Epithelial cell of esophagus (primary cell): Measurements from ENCODE around the gene SDF2.

ENCODE experiments used
- DNase-seq: peaks from one replicate; pipeline ENCODE4 v3.0.0; 2010; ENCODE audit warnings: low read depth
- H3K4me3 ChIP-seq: 2 replicates; pipeline ENCODE4 v1.5.1; 2011; ENCODE audit warnings: mild to moderate bottlenecking, low read length, control low read depth
- CTCF ChIP-seq: IDR thresholded peaks from 2 replicates; pipeline ENCODE4 v1.5.1; 2011; ENCODE audit warnings: low read depth, mild to moderate bottlenecking, low read length, control low read depth, inconsistent platforms; ENCODE audit not compliant: insufficient read depth; ENCODE audit errors: missing control alignments

The SDF2 gene

GRCh38 chr17:28661635-28662526 lies at the start of gene SDF2, which contains the start of gene SUPT6H:
SDF2 (minus strand) TSS chr17:28661906; CDS start chr17:28661876, 30 bp downstream.
SUPT6H (plus strand) TSS chr17:28662205; CDS start chr17:28673402, 11,197 bp downstream.
- peak within 1 kb of the TSS; percentile 99 for H3K4me3 ChIP-seq
- peak; percentile 87 for DNase-seq
- TF ChIP-seq CTCF: no peak

GRCh38 chr17:28710861-28711722 lies 49.4 kb upstream of the SDF2 start:
- no peak for TF ChIP-seq CTCF
- peak; percentile 82 for DNase-seq
- H3K4me3 ChIP-seq: peak overlapping the region; percentile 57

- no peak for DNase-seq
- H3K4me3 ChIP-seq: no peak overlapping the region
- TF ChIP-seq CTCF: no peak
These were observed 45.6 kb upstream of the SDF2 start for GRCh38 chr17:28707339-28707720.

GRCh38 chr17:28706471-28707338 lies 45.0 kb upstream of the SDF2 start:
- TF ChIP-seq CTCF: no peak
- H3K4me3 ChIP-seq: no peak overlapping the region
- DNase-seq: no peak

GRCh38 chr17:28705728-28706334 lies 44.1 kb upstream of the SDF2 start:
- TF ChIP-seq CTCF: no peak
- DNase-seq: no peak
- H3K4me3 ChIP-seq: no peak overlapping the region
